ENCODE data around the gene CASTOR2. TPM values are rescaled to one million over a fixed set of nuclear protein-coding genes. Genes with fewer than 3 reads are reported as not detected.
"Not testable (repeated sequence)": the region's sequence is repeated elsewhere in the genome, so short reads cannot be mapped to it uniquely, and the experiment has no call there.

The CASTOR2 gene
- total RNA-seq: 1 to 10 TPM; 1.7 to 2.5 (median 2.2) TPM

DNA sequence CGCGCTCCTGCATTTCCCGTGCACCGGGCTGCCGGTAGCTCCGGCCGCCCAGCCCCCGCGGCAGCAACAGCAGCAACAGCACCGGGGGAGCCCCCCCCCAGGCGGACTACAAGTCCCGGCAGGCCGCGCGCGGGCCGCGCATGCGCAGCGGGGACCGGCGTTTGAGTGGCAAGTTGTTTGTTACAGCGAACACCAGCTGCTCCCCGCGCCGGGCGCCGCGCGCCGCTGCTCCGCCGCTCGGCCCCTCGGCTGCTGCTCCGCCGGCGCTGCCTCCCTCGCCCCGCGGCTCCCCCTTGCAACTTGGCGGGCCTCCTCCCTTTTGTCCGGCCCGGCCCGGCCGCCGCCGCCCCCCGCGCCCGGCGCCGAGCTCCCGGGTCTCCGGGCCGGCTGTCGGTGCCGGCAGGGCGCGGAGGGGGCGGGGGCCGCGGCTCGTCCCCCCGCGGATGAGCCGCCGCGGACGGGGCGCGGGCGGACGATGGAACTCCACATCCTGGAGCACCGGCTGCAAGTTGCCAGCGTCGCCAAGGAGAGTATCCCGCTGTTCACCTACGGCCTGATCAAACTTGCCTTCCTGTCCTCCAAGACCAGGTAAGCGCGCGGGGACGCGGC, at the start of gene CASTOR2:
Gene CASTOR2 (plus strand): TSS at position 195 of the 609 bp plus-strand sequence. CDS start 281 bp downstream, at position 476.
- not testable (repeated sequence) for H3K36me3 Mint-ChIP-seq (ENCODE audit: insufficient read depth); H3K4me1 Mint-ChIP-seq (ENCODE audit: low read depth); H3K27me3 Mint-ChIP-seq (ENCODE audit: low read depth); H3K9me3 Mint-ChIP-seq
- H3K4me3 Mint-ChIP-seq: peak within 1 kb of the TSS; percentile 57
- DNase-seq (peak; percentile 63), ATAC-seq (peak; percentile 92 to 94)

DNA sequence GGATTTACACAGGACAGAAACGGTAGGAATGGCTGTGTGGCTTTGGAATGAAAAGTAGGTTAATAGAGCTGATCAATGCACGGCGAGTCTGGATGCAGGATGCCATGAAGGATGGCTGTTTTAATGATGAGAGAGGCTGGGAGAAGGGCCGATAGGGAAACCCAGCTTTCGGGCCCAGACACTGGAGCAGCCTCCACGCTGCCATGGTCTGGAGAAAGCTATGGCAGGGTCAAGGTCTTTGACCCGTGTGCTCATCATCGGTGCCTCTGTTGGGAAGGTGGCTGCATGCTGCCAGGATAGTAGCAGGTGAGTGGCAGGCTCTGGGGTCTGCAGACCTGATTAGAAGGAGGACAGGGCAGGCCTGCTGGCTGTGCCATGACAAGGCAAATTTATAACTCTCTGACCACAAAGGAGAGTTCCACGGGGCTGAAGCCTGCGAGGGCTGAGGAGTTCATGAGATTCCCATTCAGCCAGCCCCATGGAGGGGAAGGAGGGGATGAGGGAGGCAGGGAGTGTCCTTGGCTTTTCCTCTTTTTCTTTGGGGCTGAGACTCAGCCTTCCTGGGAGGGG, 42.1 kb upstream of the CASTOR2 start:
- H3K27me3 Mint-ChIP-seq (ENCODE audit: low read depth); DNase-seq; ATAC-seq; H3K36me3 Mint-ChIP-seq (ENCODE audit: insufficient read depth); H3K4me1 Mint-ChIP-seq (ENCODE audit: low read depth); H3K4me3 Mint-ChIP-seq; H3K9me3 Mint-ChIP-seq: not testable (repeated sequence)

GRCh38 chr7:74923644-74924043, 40.9 kb upstream of the CASTOR2 start:
- not testable (repeated sequence) for H3K4me3 Mint-ChIP-seq; ATAC-seq; H3K9me3 Mint-ChIP-seq; DNase-seq; H3K36me3 Mint-ChIP-seq (ENCODE audit: insufficient read depth); H3K4me1 Mint-ChIP-seq (ENCODE audit: low read depth); H3K27me3 Mint-ChIP-seq (ENCODE audit: low read depth)

DNA sequence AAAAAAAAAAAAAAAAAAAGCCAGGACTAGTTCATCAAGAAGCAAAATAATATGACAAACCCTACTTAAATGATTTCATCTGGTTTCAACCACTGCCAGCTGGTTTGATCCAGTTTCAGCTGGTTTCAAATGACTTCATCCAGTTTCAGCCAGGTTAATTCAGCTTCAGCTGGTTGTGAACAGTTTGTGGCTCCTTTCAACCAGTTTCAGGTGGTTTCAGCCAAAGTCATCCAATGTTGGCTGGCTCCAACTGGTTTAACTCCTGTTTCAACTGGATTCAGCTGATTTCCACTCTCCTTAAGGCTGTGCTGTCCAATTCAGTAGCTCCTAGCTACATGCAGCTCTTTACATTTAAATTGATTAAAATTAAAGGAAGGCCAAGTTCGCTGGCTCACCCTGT, 37.5 kb upstream of the CASTOR2 start:
- DNase-seq; H3K36me3 Mint-ChIP-seq (ENCODE audit: insufficient read depth); H3K4me1 Mint-ChIP-seq (ENCODE audit: low read depth); ATAC-seq; H3K9me3 Mint-ChIP-seq; H3K4me3 Mint-ChIP-seq; H3K27me3 Mint-ChIP-seq (ENCODE audit: low read depth): not testable (repeated sequence)

DNA sequence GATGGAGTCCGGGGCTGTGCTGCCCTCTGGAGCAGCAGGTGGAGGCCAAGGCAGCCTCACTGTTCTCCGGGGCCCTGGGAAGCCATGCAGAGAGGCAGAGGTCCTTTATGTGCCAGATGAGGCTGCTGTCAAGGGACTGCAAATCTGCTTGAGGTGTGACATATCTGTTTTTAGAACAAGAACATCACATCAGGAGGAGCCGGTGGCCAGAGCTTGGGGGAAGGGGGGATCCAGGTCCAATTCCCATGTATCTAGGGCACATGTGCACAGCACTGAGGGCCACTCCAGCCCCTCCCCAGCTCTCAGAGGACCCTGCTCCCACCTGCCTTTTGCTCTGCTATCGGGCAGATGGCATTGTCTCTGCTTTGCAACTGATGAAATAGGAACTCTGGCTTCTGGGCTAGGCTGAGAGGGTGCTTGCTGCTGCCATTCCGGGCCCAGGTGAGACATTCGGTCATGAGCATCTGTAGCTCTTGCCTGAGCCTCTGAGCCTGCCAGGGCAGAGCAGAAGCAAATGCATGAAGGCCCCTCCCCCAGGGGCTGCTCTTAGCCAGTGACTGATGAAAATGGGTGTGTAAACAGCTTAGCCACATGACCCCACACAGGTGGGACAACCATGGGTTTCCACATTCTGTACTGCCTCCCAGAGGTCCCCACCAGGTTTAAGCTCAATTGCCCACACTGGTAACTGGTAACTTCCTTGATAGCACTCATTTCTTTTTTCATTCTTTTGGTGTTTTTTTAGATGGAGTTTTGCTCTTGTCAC, 32.8 kb upstream of the CASTOR2 start:
- ATAC-seq; H3K9me3 Mint-ChIP-seq; H3K27me3 Mint-ChIP-seq (ENCODE audit: low read depth); H3K4me3 Mint-ChIP-seq; H3K4me1 Mint-ChIP-seq (ENCODE audit: low read depth); DNase-seq; H3K36me3 Mint-ChIP-seq (ENCODE audit: insufficient read depth): not testable (repeated sequence)

DNA sequence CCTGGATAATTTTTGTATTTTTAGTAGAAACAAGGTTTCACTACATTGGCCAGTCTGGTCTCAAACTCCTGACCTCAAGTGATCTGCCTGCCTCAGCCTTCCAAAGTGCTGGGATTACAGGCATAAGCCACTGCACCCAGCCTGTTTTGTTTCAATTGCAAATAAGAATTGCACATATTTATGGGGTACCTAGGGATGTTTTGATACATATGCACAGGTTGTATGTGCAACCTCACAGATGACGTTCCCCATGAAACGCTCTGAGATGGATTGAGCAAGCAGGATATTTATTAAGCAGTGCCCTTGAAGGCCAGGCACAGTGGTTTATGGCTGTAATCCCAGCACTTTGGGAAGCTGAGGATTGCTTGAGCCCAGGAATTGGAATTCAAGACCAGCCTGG, 25.1 kb upstream of the CASTOR2 start:
- H3K9me3 Mint-ChIP-seq; H3K36me3 Mint-ChIP-seq (ENCODE audit: insufficient read depth); H3K4me3 Mint-ChIP-seq; H3K4me1 Mint-ChIP-seq (ENCODE audit: low read depth); ATAC-seq; H3K27me3 Mint-ChIP-seq (ENCODE audit: low read depth); DNase-seq: not testable (repeated sequence)

DNA sequence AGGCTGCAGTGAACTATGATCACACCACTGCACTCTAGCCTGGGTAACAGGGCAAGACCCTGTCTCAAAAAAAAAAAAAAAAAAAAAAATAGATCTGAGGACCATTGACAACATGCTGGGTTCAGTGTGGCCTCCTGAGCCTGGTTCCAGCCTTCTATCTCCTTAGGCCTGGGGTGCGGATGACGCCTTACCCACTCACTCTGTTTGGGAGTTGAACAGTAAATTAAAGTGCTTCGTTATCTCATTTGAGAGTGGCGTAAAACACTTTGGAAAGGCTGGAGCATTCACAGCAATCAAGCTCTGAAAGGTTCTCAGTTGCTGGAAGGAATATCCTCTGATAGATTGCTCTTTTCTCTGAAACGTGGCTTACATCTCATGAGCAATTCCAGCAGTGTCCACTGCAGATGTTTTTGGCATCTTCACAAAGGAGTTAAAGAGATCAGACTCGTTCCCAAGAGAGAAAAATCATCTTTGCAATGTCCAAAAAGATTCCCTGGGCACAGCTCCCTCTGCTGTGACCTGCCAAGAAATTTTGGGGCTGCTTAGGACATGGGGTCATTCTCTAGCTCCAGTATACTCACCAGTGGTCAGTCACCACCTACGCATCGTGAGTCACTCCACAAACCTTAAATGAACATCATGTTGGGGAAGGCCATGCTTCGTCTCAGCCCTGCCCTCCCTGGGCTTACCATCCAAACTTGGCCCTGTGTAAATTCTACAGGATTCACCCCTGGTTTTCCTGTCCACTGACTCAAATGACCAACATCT, 23.0 kb upstream of the CASTOR2 start:
- H3K27me3 Mint-ChIP-seq (ENCODE audit: low read depth); DNase-seq; H3K4me1 Mint-ChIP-seq (ENCODE audit: low read depth); H3K9me3 Mint-ChIP-seq; H3K4me3 Mint-ChIP-seq; H3K36me3 Mint-ChIP-seq (ENCODE audit: insufficient read depth); ATAC-seq: not testable (repeated sequence)

- not testable (repeated sequence) for DNase-seq; H3K9me3 Mint-ChIP-seq; H3K36me3 Mint-ChIP-seq (ENCODE audit: insufficient read depth); ATAC-seq; H3K4me3 Mint-ChIP-seq; H3K27me3 Mint-ChIP-seq (ENCODE audit: low read depth); H3K4me1 Mint-ChIP-seq (ENCODE audit: low read depth)
Observed at GRCh38 chr7:74943923-74944322, 20.6 kb upstream of the CASTOR2 start.

GRCh38 chr7:74947741-74948140, 16.8 kb upstream of the CASTOR2 start:
- H3K4me3 Mint-ChIP-seq; DNase-seq; H3K9me3 Mint-ChIP-seq; H3K27me3 Mint-ChIP-seq (ENCODE audit: low read depth); H3K4me1 Mint-ChIP-seq (ENCODE audit: low read depth); ATAC-seq; H3K36me3 Mint-ChIP-seq (ENCODE audit: insufficient read depth): not testable (repeated sequence)

- ATAC-seq; DNase-seq; H3K4me3 Mint-ChIP-seq; H3K4me1 Mint-ChIP-seq (ENCODE audit: low read depth); H3K36me3 Mint-ChIP-seq (ENCODE audit: insufficient read depth); H3K9me3 Mint-ChIP-seq; H3K27me3 Mint-ChIP-seq (ENCODE audit: low read depth): not testable (repeated sequence)
Observed at GRCh38 chr7:74953774-74954173, 10.7 kb upstream of the CASTOR2 start.

DNA sequence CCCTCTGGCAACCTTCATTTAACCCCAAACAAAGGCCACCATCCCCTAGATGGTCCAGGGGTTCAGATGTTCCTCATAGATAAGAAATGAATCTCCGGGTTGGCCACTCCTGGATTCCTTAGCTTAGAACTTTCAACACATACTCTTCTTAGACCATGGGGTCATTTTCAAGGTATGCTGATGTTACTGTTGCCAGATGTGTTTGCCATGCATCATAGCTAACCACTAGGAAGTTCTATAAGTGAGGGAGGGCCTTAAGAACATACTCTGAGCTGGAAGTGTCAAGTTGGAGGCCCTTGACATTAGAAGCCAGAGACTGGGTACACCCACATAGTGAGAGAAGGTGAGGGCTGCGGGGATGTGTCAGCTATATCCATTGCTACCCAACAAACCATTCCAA, 6.2 kb upstream of the CASTOR2 start:
- not testable (repeated sequence) for H3K4me1 Mint-ChIP-seq (ENCODE audit: low read depth); DNase-seq; H3K27me3 Mint-ChIP-seq (ENCODE audit: low read depth); H3K9me3 Mint-ChIP-seq; ATAC-seq; H3K36me3 Mint-ChIP-seq (ENCODE audit: insufficient read depth); H3K4me3 Mint-ChIP-seq

- peak overlapping the region; percentile 57 for H3K4me3 Mint-ChIP-seq
- ATAC-seq; H3K36me3 Mint-ChIP-seq (ENCODE audit: insufficient read depth): not testable (repeated sequence)
Observed at GRCh38 chr7:74963704-74964510, 598 bp upstream of the CASTOR2 start.

DNA sequence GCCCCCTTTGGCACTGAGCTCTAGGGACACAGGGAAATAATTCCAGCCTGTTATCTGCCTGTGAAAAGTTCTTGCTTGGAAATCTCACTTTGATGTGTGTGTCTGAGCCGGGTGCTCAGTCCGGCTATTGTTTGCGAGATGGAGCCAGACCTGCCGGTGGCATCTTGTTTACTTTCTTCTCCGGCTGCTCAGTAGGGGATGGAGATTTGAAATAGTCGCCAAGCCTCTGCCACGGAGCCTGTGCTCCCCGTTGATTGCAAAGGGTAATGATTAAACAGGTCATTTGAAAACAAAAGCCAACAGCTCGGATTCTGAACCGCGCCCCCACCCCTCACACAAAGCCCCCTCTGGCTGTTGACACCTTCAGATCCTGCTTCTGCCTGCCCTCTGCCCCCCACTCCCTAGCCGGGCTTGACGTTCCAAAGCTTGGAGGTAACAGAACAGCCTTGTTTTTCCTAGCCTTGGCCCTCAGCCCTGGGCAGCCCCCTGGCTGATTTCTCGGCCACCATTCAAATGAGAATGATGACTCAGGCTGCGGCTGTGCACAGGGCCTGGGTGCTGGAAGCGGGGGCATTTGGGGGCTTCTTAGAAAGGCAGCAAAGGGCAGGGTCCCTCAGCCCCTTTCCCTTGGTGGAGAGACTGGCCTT, 1.8 kb downstream of the CASTOR2 start:
- DNase-seq; H3K9me3 Mint-ChIP-seq; H3K27me3 Mint-ChIP-seq (ENCODE audit: low read depth); H3K4me1 Mint-ChIP-seq (ENCODE audit: low read depth); H3K36me3 Mint-ChIP-seq (ENCODE audit: insufficient read depth); H3K4me3 Mint-ChIP-seq; ATAC-seq: not testable (repeated sequence)

More at GRCh38 chr7:74963704-74964510, 598 bp upstream of the CASTOR2 start:
- H3K4me1 Mint-ChIP-seq (ENCODE audit: low read depth); H3K27me3 Mint-ChIP-seq (ENCODE audit: low read depth); H3K9me3 Mint-ChIP-seq; DNase-seq: not testable (repeated sequence)

Data from activated T-cell treated with anti-CD3 and anti-CD28 coated beads, Interleukin-2, amount 50 U/mL, for 4 hours (primary cell).